ENCODE data around the gene SUGCT. TPM values are rescaled to one million over a fixed set of nuclear protein-coding genes. Genes with fewer than 3 reads are reported as not detected.
A peak's percentile ranks its signal among the peaks of the same experiment; 100 is the strongest.

Gene SUGCT
- polyA plus RNA-seq, 1 of the 3 experiments (the other 2 are of a cell fraction), result 53.7 TPM

- ChIA-PET CTCF (interaction anchor here (1.0 to 1.3 kb wide), 2 partner anchors 62 to 466 kb away, joined by 3 read pairs; no protein-coding TSS in a partner anchor), POLR2A (no interaction called here)
- no peak for DNase-seq
- peaks cover 27% of the 10 kb centered on the region for H3F3A ChIP-seq (replicated peaks; ENCODE audit: insufficient read depth)
- WGBS (ENCODE audit: low lambda C conversion rate), result 59% methylated on average over 6 of the region's 6 CpGs
- no peak overlapping the region for H3K4me3 ChIP-seq (ENCODE audit: low read depth in 2 of 2, low read length in 1 of 2)
- H2AFZ ChIP-seq (ENCODE audit: low read depth), result no peak overlapping the region
- H3K9me3 ChIP-seq, result no peaks in the 10 kb centered on the region
- 0 out of 2 replicates have a peak overlapping the region, but pooled peaks have one; percentile 0 for H3K4me2 ChIP-seq
- H4K20me1 ChIP-seq (ENCODE audit: insufficient read depth), result no peaks in the 10 kb centered on the region
- H3K9ac ChIP-seq, result no peak overlapping the region
- peak overlapping the region; percentile 55 to 61 for H3K27ac ChIP-seq (ENCODE audit: low read depth in 2 of 2, low read length in 1 of 2)
- peaks cover 2 to 12% of the 10 kb centered on the region in 2 experiments for H3K36me3 ChIP-seq (replicated peaks in 1 of 2; ENCODE audit: control insufficient read depth in 1 of 2, insufficient read depth in 2 of 2, low read length in 1 of 2)
- peaks cover 14 to 45% of the 10 kb centered on the region in 2 experiments for H3K4me1 ChIP-seq (ENCODE audit: control insufficient read depth in 1 of 2, insufficient read depth in 2 of 2, low read depth in 1 of 2, low read length in 1 of 2)
- H3K79me2 ChIP-seq (ENCODE audit: insufficient read depth), result peaks cover 53% of the 10 kb centered on the region
- no peaks in the 10 kb centered on the region for H3K9me2 ChIP-seq
- no peaks in the 10 kb centered on the region for H3K27me3 ChIP-seq (ENCODE audit: insufficient read depth)
- TF ChIP-seq PBX3 (IDR thresholded peaks at IDR 0.05) (peak; percentile 18; the same call in 1 of the 2 replicates), MXI1 (IDR thresholded peaks at IDR 0.05; ENCODE audit: low read depth, low read length) (no peak), EZH2phosphoT487 (IDR thresholded peaks at IDR 0.05; ENCODE audit: borderline replicate concordance, low read depth) (no peak), TCF12 (IDR thresholded peaks at IDR 0.05) (no peak), POLR2AphosphoS5 (IDR thresholded peaks at IDR 0.05; ENCODE audit: low read depth, low read length) (peak; percentile 18; the same call in 1 of the 2 replicates), JUND (IDR thresholded peaks at IDR 0.05) (peak; percentile 66), FOSL2 (IDR thresholded peaks at IDR 0.05; ENCODE audit: borderline replicate concordance, low read depth) (peak; percentile 82), USF1 (IDR thresholded peaks at IDR 0.05; ENCODE audit: borderline replicate concordance, low read depth) (no peak), MEF2A (IDR thresholded peaks at IDR 0.05; ENCODE audit: borderline replicate concordance, low read depth) (peak; percentile 65; the same call in 1 of the 2 replicates)
Measured at GRCh38 chr7:40698214-40698920, 563.6 kb downstream of the SUGCT start.

GRCh38 chr7:40698921-40699260 is 564.1 kb downstream of the SUGCT start:
- Histone ChIP-seq H3F3A (replicated peaks; ENCODE audit: insufficient read depth) (peaks cover 22% of the 10 kb centered on the region), H3K9ac (no peak overlapping the region), H3K4me2 (0 out of 2 replicates have a peak overlapping the region, but pooled peaks have one; percentile 0), H2AFZ (ENCODE audit: low read depth) (no peak overlapping the region), H3K4me1 (ENCODE audit: control insufficient read depth in 1 of 2, insufficient read depth in 2 of 2, low read depth in 1 of 2, low read length in 1 of 2) (peaks cover 14 to 42% of the 10 kb centered on the region in 2 experiments), H3K9me3 (no peaks in the 10 kb centered on the region), H4K20me1 (ENCODE audit: insufficient read depth) (no peaks in the 10 kb centered on the region), H3K4me3 (ENCODE audit: low read depth in 2 of 2, low read length in 1 of 2) (no peak overlapping the region), H3K79me2 (ENCODE audit: insufficient read depth) (peaks cover 58% of the 10 kb centered on the region), H3K27me3 (ENCODE audit: insufficient read depth) (no peaks in the 10 kb centered on the region), H3K9me2 (no peaks in the 10 kb centered on the region), H3K27ac (ENCODE audit: low read depth in 2 of 2, low read length in 1 of 2) (peak overlapping the region; percentile 55 to 61), H3K36me3 (replicated peaks in 1 of 2; ENCODE audit: control insufficient read depth in 1 of 2, insufficient read depth in 2 of 2, low read length in 1 of 2) (peaks cover 2 to 12% of the 10 kb centered on the region in 2 experiments)
- CTCF ChIA-PET, result interaction anchor here (0.7 kb wide), 1 partner anchor 10 kb away, joined by 3 read pairs; no protein-coding TSS in a partner anchor
- DNase-seq, result no peak
- POLR2A ChIA-PET, result no interaction called here
- 73% methylated on average over 1 of the region's 1 CpG for WGBS (ENCODE audit: low lambda C conversion rate)
- TF ChIP-seq SIN3A (IDR thresholded peaks at IDR 0.05; ENCODE audit: borderline replicate concordance, low read depth, low read length) (no peak), PBX3 (IDR thresholded peaks at IDR 0.05) (no peak), POLR2AphosphoS5 (IDR thresholded peaks at IDR 0.05; ENCODE audit: low read depth, low read length) (no peak), GATA2 (CRISPR knock-in tag; IDR thresholded peaks at IDR 0.05) (no peak), ZBTB33 (IDR thresholded peaks at IDR 0.05; ENCODE audit: borderline replicate concordance, low read depth) (no peak), USF2 (IDR thresholded peaks at IDR 0.05; ENCODE audit: borderline replicate concordance, low read depth, low read length) (no peak), GABPA (IDR thresholded peaks at IDR 0.05; ENCODE audit: low read depth) (no peak), CHD2 (IDR thresholded peaks at IDR 0.05; ENCODE audit: low read length, partially characterized antibody) (no peak), FOXJ3 (CRISPR knock-in tag; IDR thresholded peaks at IDR 0.05) (no peak), RXRA (IDR thresholded peaks at IDR 0.05; ENCODE audit: borderline replicate concordance, low read depth) (no peak), MXI1 (IDR thresholded peaks at IDR 0.05; ENCODE audit: low read depth, low read length) (no peak), EP300 (IDR thresholded peaks at IDR 0.05; ENCODE audit: borderline replicate concordance in 1 of 2, low read depth in 1 of 2, low read length in 1 of 2) (no peak), IRF3 (IDR thresholded peaks at IDR 0.05; ENCODE audit: low read depth, low read length) (no peak)

Measured in SK-N-SH (cell line).